Measurements from ENCODE around the gene DDX42.

- TF ChIP-seq CTCF (IDR thresholded peaks at IDR 0.05) (no peak), POLR2AphosphoS5 (IDR thresholded peaks at IDR 0.05) (peak in 1 of 2 donors; percentile 38), EP300 (IDR thresholded peaks at IDR 0.05) (no peak)
Measured at GRCh38 chr17:63840591-63841349, 66.8 kb downstream of the DDX42 start.

Measured in upper lobe of left lung (tissue), 4 donors.